ENCODE data around the gene PPP1R2B.

The PPP1R2B gene

GRCh38 chr5:156893517-156893916 lies 43.4 kb downstream of the PPP1R2B start:
- no peaks in the 10 kb centered on the region for H3K36me3 ChIP-seq (ENCODE audit: insufficient read depth, low read length)
- no peaks in the 10 kb centered on the region for H3K4me1 ChIP-seq (ENCODE audit: insufficient read depth, low read length)
- H3K79me2 ChIP-seq (ENCODE audit: insufficient read depth, low read length): no peaks in the 10 kb centered on the region
- DNase-seq (no peak), ATAC-seq (ENCODE audit: insufficient read depth, low read depth) (no peak)
- H3K4me3 ChIP-seq (ENCODE audit: low read depth in 1 of 2, low read length in 2 of 2): no peak overlapping the region
- H3K4me2 ChIP-seq (ENCODE audit: insufficient read depth, low read length): no peak overlapping the region
- H4K20me1 ChIP-seq (ENCODE audit: insufficient read depth, low read length): no peaks in the 10 kb centered on the region
- peaks cover 2% of the 10 kb centered on the region for H3K27me3 ChIP-seq (ENCODE audit: insufficient read depth, low read length, poor library complexity)
- H2AFZ ChIP-seq (ENCODE audit: low read depth, low read length): no peak overlapping the region
- no peaks in the 10 kb centered on the region for H3K9me3 ChIP-seq (ENCODE audit: insufficient read depth, low read length, severe bottlenecking)
- no peak overlapping the region for H3K9ac ChIP-seq (ENCODE audit: low read depth, low read length)
- TF ChIP-seq EZH2 (IDR thresholded peaks at IDR 0.05; ENCODE audit: borderline replicate concordance, low read depth, low read length, severe bottlenecking) (no peak), CTCF (IDR thresholded peaks at IDR 0.05; ENCODE audit: borderline replicate concordance, extremely low read depth, low read length, poor library complexity, severe bottlenecking) (no peak)
- no peak overlapping the region for H3K27ac ChIP-seq (ENCODE audit: low read length)

DNA sequence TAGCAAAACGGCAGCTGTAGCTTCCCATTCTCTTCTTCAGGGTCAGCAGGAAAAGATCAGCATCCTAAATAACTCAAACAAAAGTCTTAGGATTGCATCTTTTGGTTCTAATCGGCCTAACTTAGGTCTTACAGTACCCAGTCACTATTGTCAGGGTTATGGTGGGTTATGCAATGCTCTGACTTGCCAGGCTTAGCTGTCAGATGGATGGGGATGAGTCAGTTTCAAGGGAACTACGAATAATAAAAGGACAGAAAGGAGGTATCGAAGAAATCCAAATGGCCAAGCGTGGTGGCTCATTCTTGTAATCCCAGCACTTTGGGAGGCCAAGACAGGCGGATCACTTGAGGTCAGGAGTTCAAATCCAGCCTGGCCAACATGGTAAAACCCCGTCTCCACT lies 46.5 kb downstream of the PPP1R2B start:
- no peak for ATAC-seq (ENCODE audit: insufficient read depth, low read depth)

More for the DNA sequence above, 46.5 kb downstream of the PPP1R2B start:
- no peak overlapping the region for H3K27ac ChIP-seq (ENCODE audit: low read length)
- no peaks in the 10 kb centered on the region for H3K79me2 ChIP-seq (ENCODE audit: insufficient read depth, low read length)
- no peak overlapping the region for H3K4me2 ChIP-seq (ENCODE audit: insufficient read depth, low read length)
- DNase-seq: no peak
- H3K4me1 ChIP-seq (ENCODE audit: insufficient read depth, low read length): no peaks in the 10 kb centered on the region
- TF ChIP-seq CTCF (IDR thresholded peaks at IDR 0.05; ENCODE audit: borderline replicate concordance, extremely low read depth, low read length, poor library complexity, severe bottlenecking) (no peak), EZH2 (IDR thresholded peaks at IDR 0.05; ENCODE audit: borderline replicate concordance, low read depth, low read length, severe bottlenecking) (no peak)
- H3K9me3 ChIP-seq (ENCODE audit: insufficient read depth, low read length, severe bottlenecking): no peaks in the 10 kb centered on the region
- no peak overlapping the region for H3K4me3 ChIP-seq (ENCODE audit: low read depth in 1 of 2, low read length in 2 of 2)
- H3K9ac ChIP-seq (ENCODE audit: low read depth, low read length): no peak overlapping the region
- H4K20me1 ChIP-seq (ENCODE audit: insufficient read depth, low read length): no peaks in the 10 kb centered on the region
- peaks cover 2% of the 10 kb centered on the region for H3K27me3 ChIP-seq (ENCODE audit: insufficient read depth, low read length, poor library complexity)
- no peak overlapping the region for H2AFZ ChIP-seq (ENCODE audit: low read depth, low read length)
- H3K36me3 ChIP-seq (ENCODE audit: insufficient read depth, low read length): no peaks in the 10 kb centered on the region
